ENCODE measurements around the gene EME2.

The EME2 gene

DNA sequence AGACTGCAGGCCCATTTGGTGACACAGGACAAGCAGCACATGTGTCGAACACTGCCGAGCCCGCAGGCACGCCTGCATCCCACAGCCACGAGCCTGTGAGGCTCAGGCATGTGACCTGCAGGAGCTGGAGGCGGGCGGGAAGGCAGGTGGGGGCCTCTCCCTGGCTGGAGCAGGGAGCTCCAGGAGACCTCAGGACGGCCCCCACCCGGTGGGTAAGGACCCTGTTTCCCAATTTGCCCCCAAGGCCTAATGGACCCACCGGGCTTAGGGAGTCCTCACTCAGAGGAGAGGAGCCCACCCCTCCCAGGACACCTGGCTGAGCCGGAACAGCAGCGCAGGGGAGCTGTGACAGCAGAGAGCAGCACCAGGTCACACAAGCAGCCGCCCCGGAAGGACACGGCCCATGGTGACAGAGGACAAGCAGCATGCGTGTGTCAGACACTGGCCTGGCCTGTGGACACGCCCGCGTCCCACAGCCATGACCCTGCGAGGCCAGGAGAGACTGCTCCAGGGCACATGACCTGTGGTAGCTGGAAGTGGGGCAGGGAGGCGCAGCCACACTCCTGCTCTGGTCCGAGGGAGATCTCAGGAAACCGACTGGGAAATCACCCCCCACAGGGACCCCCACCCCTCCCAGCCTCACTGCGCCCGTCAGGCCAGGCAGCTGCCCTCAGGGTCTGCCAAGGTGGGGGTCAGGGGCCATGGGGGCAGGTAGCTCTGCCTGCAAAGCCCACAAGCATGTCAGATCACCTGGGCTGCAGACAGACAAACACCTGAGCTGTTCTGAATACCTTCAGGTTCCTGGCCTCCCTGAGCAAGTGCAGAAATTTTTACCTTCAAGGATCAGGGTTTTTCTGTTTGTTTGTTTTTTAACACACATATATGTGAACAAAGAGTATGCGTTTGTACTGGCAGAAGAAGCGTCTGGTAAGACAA lies 7.4 kb downstream of the EME2 start:
- no peak for DNase-seq

- DNase-seq: no peak
Observed at GRCh38 chr16:1780677-1781072, 8.1 kb downstream of the EME2 start.

GRCh38 chr16:1781254-1781653 lies 8.6 kb downstream of the EME2 start:
- no peak for DNase-seq

DNA sequence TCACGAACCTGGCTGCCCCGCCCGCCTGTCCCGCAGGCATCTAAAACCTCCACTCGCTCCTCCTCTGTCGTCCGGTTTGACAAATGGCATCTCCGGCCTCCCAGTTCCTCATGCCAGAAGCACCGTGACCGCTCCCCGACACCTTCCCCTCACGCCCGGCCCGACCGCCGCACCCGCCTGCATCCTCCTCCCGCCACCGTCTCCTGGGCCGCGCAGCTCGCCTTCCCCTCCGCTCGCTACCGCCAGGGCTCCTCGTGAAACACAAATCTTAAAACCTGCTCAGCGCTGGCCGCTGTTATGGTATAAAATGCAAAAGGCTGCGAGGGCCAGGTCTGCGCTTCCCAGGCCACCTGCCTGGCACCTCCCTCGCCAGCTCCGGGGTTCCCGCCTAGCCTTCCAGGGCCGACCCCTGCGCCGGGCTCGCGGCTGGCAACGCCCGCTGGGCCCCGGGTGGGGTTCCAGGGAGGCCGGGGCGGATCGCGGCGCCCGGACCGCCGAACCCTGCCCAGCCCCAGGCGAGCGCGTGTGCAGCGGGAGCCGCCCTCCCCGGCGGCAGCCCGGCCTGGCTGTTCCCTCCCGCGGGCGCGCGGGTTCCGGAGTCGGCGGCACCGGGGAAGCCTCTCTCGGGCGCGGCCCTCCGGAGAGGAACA lies 9.3 kb downstream of the EME2 start:
- peak; percentile 31 for DNase-seq

DNA sequence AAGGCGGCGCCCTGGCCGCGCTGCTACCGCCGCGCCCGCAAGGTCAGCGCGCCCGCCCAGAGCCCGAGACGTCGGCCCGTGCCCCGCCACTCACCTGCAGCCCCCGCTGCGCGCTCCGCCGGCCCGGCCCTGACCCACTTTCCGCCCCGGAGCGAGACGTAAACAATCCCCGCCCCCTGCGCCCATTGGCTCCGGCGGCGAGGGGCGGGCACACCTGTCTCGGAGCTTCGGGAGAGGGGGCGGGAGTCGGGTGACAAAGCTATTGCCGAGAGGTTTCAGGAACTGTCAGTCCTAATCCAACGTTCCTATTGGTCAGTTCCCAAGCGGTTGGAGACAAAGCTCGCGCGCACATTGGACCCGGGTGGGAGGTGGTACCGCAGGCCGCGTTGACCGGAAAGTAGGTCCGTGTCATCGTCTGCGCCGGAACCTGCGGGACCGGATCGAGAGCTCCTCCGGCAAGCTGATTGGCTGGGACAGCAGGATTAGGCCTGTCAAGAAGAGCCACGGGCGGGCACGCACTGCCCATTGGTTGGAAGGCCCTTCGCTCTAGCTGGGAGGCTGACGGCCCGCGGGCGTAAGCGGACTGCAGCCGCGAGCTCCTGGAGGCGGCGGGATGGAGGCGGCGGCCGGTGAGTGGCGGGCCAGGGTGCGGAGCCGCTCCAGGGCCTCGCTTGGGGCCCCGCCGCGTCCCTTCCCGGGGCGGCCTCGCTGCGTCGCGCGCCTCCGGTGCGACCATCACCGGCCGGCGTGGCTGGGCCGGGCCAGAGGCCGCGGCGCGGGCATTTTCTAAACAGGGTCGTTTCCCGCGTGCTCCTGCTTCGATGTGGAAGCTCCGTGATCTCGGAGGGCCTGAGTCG lies 10.0 kb downstream of the EME2 start, which contains the start of the genes NUBP2 and SPSB3:
Gene NUBP2 (plus strand): TSS at position 553 of the 857 bp plus-strand sequence. CDS start 61 bp downstream, at position 614.
Gene SPSB3 (minus strand): TSS at position 164 of the 857 bp plus-strand sequence. CDS start 1,088 bp downstream, outside the sequence.
- peak; percentile 100 for DNase-seq

DNA sequence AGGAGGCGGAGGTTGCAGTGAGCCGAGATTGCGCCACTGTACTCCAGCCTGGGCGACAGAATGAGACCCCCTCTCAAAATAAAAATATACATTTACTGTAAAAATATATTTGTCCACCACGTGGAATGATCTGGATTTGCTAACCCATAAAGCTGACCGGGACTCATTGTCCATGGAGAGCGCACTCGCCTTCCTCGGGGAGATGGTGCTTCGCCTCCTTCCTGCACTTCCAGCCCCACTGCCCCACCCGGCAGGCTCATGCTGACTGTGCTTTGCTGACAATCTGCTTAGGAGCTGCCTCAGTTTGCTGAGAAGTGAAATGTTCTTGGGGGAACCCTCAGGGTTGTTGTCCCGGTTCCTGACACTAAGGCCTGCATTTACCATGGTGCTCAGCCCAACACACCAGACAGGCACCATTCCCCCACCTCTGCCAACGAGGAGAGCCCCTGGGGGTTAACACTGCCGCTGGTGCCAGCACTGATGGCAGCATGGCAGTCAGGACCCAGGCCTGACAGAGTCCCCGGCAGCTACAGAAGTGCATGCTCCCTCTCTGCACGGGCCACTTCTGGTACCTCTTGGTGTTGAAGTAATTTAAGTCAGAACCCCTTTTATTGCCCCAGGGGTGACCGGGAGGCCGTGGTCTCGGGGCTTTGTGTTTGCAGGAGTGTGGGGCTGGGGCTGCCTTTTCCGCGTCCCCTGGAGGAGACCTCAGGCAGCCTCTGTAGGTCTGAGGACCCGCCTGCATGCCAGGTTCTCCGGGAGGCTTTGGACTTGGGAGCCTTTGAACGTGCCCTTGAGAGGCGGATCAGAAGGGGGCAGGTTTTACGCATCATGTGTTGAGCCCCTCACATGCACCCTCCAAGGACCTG lies 12.6 kb downstream of the EME2 start:
- no peak for DNase-seq

DNA sequence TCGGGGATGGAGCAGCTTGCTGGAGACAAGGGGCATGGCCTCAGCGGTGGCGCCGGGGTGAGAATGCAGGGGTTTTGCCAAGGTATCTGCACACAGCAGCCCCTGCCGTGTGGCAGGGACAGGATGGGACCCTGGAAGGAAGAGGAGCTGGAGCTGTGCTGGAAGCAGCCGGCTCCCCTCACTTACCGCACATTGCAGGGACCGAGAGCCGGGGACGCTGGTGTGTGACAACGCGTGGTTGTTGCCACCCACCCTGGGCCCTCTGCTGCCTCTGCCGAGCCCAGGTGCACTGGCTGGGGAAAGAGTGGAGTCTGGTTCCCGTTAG lies 13.2 kb downstream of the EME2 start:
- no peak for DNase-seq

DNA sequence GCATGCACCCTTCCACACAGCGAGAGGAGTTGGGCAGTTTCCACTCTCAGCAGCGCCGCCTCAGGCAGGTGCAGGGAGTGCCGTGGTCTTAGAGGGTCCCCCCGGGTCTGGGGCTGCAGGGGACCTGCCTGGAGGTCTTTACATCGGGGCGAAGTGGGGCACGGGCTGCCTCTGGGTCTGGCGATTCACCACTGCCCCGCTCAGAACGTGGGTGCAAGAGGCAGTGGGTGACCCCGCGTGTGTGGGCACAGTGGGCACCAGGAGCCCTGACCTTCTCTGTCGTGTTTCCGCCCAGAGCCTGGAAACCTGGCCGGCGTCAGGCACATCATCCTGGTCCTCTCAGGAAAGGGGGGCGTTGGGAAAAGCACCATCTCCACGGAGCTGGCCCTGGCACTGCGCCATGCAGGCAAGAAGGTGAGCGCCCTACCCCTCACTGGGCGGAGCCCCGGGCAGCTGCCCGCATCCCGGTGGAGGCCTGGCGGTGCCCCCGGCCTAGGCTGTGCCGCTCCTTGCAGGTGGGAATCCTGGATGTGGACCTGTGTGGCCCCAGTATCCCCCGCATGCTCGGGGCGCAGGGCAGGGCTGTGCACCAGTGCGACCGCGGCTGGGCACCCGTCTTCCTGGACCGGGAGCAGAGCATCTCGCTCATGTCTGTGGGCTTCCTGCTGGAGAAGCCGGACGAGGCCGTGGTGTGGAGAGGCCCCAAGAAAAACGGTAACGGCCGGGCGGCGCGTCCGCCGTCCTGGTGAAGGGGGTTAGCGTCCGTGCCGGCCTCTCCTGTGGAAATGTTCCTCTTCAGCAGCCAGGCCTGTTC lies 13.8 kb downstream of the EME2 start:
- DNase-seq: no peak

DNA sequence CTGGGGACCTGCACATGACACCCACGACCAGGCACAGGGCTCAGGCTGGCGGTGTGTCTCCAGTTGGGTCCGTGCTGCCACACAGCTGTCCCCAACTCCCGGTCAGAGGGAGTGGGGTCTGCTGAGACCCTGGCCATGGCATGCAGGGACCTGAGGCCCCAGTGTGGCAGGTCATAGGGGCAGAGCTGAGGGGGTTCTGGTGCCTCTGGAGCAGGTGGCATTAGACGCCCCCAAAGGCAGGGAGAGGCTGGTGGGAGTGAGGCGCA lies 14.4 kb downstream of the EME2 start:
- DNase-seq: no peak

- DNase-seq: no peak
Observed at GRCh38 chr16:1787322-1788094, 14.9 kb downstream of the EME2 start.

DNA sequence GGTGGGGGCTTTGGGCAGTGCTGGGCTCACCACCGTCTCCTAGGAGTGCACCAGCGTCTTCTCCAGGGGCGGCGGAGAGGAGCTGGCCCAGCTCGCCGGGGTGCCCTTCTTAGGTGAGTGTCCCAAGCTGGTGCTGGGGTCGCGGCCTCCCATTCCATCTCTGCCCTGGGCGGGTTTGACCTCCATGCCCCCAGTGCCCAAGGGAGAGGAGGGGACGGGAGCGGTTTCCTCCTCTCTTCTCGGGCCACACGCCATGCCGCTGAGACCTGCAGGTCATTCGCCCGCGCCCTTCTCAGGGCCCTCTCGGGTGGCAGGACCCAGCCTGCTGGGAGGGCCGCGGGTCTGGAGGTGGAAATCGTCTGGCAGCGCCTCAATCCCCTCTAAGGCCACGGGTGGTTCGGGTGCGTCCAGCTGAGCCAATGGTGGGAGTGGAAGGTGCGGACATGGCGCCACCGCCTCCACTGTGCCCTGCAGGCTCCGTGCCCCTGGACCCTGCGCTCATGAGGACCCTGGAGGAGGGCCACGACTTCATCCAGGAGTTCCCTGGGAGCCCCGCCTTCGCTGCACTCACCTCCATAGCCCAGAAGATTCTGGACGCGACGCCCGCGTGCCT lies 15.6 kb downstream of the EME2 start:
- no peak for DNase-seq

GRCh38 chr16:1788708-1789100 lies 16.1 kb downstream of the EME2 start:
- no peak for DNase-seq

- no peak for DNase-seq
Observed at GRCh38 chr16:1789643-1790045, 17.0 kb downstream of the EME2 start.

GRCh38 chr16:1790261-1790610 lies 17.6 kb downstream of the EME2 start:
- no peak for DNase-seq

- DNase-seq: no peak
Observed at GRCh38 chr16:1790611-1791255, 18.1 kb downstream of the EME2 start.

DNA sequence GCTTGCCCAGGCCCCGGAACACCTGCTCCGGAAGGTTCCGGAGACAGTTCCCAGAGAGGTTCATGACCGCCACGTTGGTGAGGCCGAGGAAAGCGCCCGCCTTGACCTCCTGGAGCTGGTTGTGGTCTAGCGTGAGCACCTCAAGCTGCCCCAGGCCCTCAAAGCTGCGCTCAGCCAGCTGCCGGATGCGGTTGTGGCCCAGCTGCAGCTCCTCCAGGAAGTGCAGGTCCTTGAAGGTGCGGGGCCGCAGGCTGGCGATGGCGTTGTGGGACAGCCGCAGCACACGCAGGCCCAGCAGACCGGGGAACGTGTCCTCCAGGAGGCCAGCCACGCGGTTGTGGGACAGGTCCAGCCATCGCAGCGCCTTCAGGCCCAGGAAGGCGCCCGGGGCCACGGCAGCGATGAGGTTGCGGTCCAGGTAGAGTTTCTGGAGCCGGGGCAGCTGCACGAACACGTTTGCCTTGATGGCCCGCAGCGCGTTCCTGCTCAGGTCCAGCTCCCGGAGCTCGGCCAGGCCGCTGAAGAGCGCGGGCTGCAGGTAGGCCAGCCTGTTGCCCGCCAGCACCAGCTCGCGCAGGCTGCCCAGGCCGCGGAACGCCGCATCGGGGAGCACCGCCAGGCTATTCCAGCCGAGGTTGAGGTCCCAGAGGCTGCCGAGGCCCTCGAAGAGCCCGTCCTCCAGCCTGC lies 18.8 kb downstream of the EME2 start:
- no peak for DNase-seq

- no peak for DNase-seq
Observed at GRCh38 chr16:1791943-1792812, 19.6 kb downstream of the EME2 start.

Measured in CD4-positive, alpha-beta T cell treated with Interleukin-17A for 1 hour (primary cell).